AML-193 (cell line): ENCODE measurements around the gene BTBD2.

ENCODE experiments used
- DNase-seq, 2 experiments: peaks; one replicate each; lab custom pipeline; 2025; lab: John Stamatoyannopoulos, UW

Gene BTBD2

DNA sequence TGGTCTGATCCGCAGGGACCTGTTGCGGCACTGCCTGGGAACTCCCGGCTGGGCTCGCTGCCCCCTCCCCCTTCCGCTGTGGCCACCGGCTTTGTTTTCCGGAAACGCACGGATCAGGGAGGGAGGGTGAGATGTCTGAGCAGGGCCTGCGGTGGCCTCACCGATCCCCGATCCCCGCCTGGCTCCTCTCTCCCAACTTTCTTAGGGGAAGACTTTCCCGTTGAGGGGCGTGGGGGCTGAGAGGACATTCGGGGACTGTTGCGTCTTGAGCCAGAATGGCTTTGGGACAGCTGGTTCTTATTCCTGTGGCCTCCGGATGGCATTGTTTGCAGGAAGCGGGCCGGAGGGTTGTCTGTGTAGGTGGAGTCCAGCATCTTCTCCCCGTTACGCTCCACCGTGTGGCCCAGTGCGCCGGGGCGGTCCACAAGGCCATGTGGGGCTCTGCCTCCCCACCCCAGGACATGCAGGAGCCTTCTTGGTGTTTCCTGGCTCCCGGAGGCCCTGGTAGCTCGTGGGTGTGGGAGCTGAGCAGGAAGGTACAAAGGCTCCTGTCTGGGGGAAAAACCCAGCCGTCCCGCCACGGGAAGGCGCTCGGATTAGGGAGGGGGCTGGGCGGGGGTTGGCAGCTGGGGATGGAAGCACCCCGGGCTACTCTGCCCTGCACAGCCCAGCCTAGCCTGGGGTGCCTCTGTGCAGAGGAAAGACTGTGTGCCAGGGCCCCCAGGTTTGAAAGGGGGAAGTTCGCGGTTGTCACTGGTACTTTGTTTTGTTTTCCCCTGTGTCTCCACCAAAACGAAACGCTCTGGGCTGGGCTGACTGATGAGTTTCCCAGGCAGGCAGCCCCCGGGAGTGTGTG lies 73.2 kb downstream of the BTBD2 start:
- DNase-seq = peak; percentile 42 to 43

DNA sequence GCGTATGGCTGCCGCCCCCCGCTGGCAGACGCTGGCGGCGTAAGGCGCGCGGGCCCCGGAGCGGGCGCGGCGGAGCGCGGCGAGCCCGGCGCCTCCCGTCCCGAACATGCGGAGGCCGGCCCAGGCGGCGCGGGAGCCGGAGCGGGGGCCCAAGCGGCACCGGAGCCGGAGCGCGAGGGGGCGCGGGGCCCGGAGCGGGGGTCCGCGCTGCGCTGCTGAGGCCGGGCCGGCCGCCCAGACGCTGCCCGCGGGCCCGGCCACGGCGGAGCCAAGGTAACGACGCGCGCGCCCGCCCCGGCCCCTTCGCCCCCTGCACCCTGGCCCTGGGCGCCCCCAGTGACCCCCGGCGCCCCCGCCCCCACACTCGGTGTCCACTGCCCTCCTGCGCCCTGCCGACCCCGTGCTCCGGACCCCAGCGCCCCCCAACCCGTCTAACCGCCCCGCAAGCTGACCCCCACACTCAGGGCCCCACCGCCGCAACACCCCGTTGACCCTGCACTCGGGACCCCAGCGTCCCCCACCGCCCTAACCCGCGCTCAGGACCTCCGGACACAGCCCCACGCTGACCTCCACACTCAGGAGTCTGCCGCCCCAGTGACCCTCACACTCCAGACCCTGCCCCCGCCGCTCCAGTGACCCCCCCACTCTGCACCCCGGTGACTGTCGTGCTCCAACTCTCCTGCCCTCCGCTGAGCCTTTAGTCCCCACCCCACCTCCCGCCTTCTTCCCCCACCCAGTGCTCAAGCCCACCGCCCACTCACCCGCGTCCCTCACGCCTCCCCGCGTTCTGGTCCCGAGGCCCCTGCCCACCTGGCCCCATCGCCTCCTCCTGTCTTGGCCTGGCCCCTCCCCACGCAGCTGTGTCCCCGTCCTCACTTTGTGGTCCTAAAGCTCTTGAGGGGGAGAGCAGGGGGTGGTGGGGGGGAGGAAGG lies 74.1 kb downstream of the BTBD2 start, which contains the start of gene CSNK1G2:
TSS of gene CSNK1G2 (plus strand) at position 27 of the 932 bp plus-strand sequence. CDS start 28,601 bp downstream, outside the sequence.
- DNase-seq = no peak

DNA sequence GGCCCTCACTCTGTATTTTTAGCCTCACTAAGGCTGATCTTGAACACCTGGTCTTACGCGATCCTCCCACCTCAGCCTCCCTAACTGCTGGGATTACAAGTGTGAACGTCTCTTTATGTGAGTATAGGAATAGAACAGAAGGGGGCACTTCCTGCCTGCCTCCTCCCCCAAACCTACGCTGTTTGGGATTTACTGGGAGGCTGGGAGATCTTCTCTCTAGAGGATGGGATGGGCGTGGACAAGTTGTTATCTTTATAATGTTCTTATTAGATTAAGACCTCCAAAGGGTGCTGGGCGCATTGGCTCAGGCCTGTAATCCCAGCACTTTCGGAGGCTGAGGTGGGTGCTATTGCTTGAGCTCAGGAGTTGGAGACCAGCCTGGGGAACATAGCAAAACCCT lies 77.4 kb downstream of the BTBD2 start:
- no peak for DNase-seq

DNA sequence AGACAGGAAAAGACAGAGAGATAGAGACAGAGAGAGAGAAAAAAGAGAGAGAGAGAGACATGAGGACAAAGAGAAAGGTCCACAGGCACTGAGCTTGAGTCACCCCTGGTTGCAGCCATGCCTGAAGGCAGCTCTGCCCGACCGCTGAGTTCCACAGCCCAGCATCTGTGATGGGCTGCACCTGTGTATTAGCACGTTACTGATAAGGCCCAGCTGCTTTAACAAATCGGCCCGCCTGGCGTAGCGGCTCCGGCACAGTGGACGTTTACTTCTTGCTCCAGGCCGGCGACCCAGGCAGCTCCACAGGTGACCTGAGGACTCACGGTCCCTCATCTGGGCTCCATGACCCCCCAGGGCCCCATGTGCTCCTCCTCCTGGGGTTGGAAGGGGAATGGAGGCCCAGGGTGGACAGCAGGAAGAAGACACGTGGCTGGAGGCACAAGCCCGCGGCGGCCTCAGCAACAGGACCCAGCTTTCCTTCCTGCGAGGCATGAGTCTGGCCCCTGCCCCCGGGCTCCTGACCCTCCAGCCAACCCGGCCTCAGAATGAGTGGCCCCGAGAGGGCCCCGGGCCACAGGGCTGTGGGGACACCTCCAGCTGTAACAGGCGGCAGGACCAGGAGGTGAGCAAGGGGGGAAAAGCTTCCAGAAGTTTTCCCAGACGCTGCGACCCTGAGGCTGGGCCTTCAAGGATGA lies 78.5 kb downstream of the BTBD2 start:
- no peak for DNase-seq

DNA sequence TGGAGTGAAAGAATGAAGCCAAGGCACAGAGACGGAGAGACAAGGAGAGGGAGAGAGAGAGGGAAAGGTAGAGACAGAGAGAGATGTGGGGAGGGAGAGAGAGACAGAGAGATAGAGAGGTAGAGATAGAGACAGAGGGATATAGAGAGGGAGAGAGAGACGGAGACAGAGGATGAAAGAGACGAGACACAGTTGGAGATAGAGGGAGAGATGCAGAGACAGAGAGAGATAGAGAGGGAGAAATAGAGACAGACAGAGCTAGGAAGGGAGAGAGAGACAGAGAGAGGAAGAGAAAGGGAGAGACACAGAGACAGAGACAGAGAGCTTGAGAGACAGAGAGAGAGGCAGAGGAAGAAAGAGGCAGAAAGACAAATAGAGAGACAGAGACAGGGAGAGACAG lies 79.1 kb downstream of the BTBD2 start:
- DNase-seq = no peak

DNA sequence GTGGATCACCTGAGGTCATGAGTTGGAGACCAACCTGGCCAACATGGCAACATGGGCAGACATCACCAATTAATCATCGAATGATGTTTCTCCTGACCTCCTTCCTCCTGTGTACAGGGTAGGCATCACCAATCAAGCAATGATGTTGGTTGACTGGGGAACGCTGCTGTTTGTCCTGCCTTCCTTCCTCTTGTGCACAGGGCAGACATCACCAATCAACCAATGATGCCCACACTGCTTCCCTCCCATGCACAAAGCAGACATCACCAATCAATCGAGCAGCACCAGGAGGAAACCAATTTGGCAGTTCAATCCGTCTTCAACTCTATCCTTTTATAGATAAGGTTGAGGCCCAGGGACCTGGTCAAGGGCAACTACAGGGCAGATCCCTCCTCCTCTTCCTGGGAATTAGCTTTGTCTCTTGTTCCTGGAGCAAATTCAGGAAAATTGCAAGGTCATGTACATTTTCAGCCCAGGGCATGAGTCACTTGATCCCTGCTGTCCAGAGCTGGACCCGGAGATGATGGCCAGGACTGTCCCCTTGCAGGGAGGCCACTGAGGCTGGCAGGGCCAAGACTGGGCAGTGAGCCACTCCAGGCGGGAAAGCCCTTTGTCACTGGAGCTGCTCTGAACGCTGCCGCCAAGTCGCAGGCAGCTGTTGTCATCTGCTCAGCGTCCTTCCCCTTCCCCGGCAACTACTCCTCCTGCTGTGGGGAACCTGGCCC lies 79.9 kb downstream of the BTBD2 start:
- DNase-seq = peak; percentile 26 to 38
